ENCODE measurements around the gene ACADSB. TPM values are rescaled to one million over a fixed set of nuclear protein-coding genes. Genes with fewer than 3 reads are reported as not detected.

ACADSB gene
- total and polyA plus RNA-seq, 3 experiments from 2014 or later: 24.4 to 29.2 (median 27.3) TPM

DNA sequence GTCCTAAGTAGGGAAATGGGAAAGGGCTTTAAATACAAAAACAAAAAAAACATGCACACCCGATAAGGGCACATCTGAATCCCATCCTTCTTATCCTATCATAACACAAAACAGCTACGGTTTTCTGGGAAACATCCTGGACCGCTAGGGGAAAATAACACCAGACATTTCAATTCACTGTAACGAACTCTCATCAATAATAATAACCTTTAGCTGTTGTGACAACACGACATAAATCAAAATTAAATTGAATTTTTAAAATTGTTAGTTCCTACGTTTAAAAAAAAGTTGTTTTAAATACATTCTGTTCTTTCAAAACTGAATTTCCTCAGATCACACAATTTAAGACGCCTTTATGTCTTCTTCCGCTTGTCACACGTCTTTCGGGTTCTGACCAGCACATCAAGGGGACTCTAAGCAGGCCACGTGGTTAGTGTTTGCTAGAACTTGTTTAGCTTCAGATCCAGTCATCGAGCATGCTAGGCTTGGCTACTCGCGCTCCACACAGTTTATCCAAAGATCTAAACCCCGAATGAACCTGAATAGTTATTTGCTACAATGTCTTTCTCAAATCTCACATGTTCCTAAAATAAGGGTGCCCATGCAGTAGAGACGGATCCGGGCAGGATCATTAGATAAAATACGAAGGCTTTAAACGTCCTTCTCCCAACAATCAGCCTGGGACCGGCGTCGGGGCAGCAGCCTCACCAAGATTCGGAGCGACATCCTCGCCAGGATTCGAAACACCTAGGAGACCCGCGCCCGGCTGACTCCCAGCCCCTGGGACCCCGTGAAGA is 1.1 kb upstream of the ACADSB start:
- peak overlapping the region; percentile 96 for H3K27ac ChIP-seq (ENCODE audit: low read depth, low read length)
- peak overlapping the region; percentile 92 to 100 (median 99) for H3K27ac Mint-ChIP-seq
- no peaks in the 10 kb centered on the region for H3K9me3 ChIP-seq (ENCODE audit: low read length)
- H3K36me3 Mint-ChIP-seq: peaks cover 0 to 38% (median 8%) of the 10 kb centered on the region in 3 donors
- ChIA-PET CTCF (interaction anchor here (1.0 to 7.2 kb wide), 5 partner anchors 12 to 146 kb away, joined by 3 to 39 read pairs (median 4); partner anchors contain the start of genes BUB3 and PSTK), POLR2A (interaction anchor here (0.8 to 3.7 kb wide), 8 partner anchors 12 to 1454 kb away, joined by 3 to 29 read pairs (median 6); partner anchors contain the start of genes BUB3, C10orf88, FAM24B and LHPP)
- peak overlapping the region; percentile 92 for H3K4me3 ChIP-seq (ENCODE audit: low read length)
- no peaks in the 10 kb centered on the region for H3K36me3 ChIP-seq (ENCODE audit: insufficient read depth, low read length)
- no peaks in the 10 kb centered on the region for H3K27me3 ChIP-seq (ENCODE audit: insufficient read depth, low read length, poor library complexity, severe bottlenecking)
- no peaks in the 10 kb centered on the region for H3K27me3 Mint-ChIP-seq
- H3K9me3 Mint-ChIP-seq: no peaks in the 10 kb centered on the region
- peaks cover 56% of the 10 kb centered on the region for H3K4me1 ChIP-seq (ENCODE audit: insufficient read depth, low read length)
- H3K4me3 Mint-ChIP-seq: peak overlapping the region; percentile 95 to 100 (median 99)
- peaks cover 60 to 79% (median 74%) of the 10 kb centered on the region in 3 donors for H3K4me1 Mint-ChIP-seq
- DNase-seq: peak; percentile 18 to 68 (median 52)

DNA sequence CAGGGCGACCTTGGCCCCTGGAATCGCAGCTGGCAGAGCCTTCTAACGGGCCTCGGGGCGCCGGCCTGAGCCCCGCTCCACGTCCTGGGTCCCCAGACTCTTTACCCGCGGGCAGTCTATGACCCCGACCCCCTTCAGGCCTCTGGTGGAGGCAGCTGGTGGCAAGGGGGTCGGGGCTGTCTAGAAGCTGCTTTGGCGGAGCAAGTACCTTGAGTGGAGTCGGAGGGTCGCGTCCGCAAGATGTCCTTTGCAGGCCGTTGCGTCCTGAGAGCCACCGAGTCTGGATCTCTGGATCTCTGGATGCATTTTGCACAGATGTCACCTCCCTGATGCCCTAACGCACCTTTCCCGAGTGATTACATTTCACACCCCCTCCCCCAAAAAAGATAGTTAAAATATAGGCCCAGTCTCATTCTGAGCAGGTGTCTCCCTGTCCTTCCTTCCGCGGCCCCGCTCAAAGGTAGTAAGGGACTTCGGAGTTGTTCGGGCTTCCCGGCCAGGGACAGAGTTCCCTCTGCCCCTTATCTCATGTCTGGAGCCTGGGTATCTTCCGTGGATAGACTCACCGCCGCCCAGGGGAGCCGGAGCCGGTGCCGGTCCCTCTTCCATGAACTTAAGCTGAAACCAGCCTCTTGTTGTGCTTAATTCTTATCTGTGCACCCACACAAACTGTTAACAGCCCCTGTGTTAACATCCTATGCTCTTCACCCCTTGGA is 457 bp downstream of the ACADSB start:
- Mint-ChIP-seq H3K27me3 (no peaks in the 10 kb centered on the region), H3K36me3 (peaks cover 0 to 35% (median 13%) of the 10 kb centered on the region in 3 donors), H3K9me3 (no peaks in the 10 kb centered on the region), H3K27ac (peak overlapping the region; percentile 92 to 100 (median 99)), H3K4me3 (peak overlapping the region; percentile 95 to 100 (median 99)), H3K4me1 (peaks cover 52 to 68% (median 61%) of the 10 kb centered on the region in 3 donors)
- POLR2A ChIA-PET: interaction anchor here (1.6 to 3.7 kb wide), 4 partner anchors 24 to 145 kb away, joined by 5 to 29 read pairs (median 12); partner anchors contain the start of genes BUB3, C10orf88 and PSTK
- CTCF ChIA-PET: interaction anchor here (1.4 to 7.2 kb wide), 3 partner anchors 26 to 55 kb away, joined by 4 to 39 read pairs (median 8); partner anchors contain the start of genes C10orf88 and PSTK
- peak in 3 of 5 donors; percentile 6 to 52 (median 25) for DNase-seq
- peak overlapping the region; percentile 72 for H3K27ac ChIP-seq (ENCODE audit: low read depth, low read length)
- H3K36me3 ChIP-seq (ENCODE audit: insufficient read depth, low read length): no peaks in the 10 kb centered on the region
- H3K27me3 ChIP-seq (ENCODE audit: insufficient read depth, low read length, poor library complexity, severe bottlenecking): no peaks in the 10 kb centered on the region
- no peaks in the 10 kb centered on the region for H3K9me3 ChIP-seq (ENCODE audit: low read length)
- H3K4me3 ChIP-seq (ENCODE audit: low read length): peak overlapping the region; percentile 92
- peaks cover 50% of the 10 kb centered on the region for H3K4me1 ChIP-seq (ENCODE audit: insufficient read depth, low read length)

DNA sequence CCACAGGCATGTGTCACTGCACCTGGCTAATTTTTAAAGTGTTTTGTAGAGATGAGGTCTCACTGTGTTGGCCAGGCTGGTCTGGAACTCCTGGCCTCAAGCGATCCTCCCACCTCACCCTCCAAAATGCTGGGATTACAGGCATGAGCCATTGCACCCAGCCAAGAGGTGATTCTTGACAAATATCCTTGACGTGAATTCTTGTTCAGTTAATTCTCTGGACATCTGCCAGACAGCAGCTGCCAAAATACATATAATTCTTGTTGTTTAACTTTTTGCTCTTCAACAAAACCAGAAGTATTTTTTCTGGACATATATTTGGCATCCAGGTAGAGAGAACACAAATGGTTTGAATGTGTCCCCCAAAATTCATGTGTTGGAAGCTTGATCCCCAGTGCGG is 3.2 kb downstream of the ACADSB start:
- Mint-ChIP-seq H3K4me3 (no peak overlapping the region), H3K27ac (no peak overlapping the region), H3K4me1 (peaks cover 33 to 44% (median 42%) of the 10 kb centered on the region in 3 donors), H3K9me3 (no peaks in the 10 kb centered on the region), H3K27me3 (no peaks in the 10 kb centered on the region), H3K36me3 (peaks cover 0 to 31% (median 17%) of the 10 kb centered on the region in 3 donors)
- H3K4me1 ChIP-seq (ENCODE audit: insufficient read depth, low read length): peaks cover 27% of the 10 kb centered on the region
- H3K27ac ChIP-seq (ENCODE audit: low read depth, low read length): no peak overlapping the region
- POLR2A ChIA-PET: no interaction called here
- no peaks in the 10 kb centered on the region for H3K9me3 ChIP-seq (ENCODE audit: low read length)
- no peaks in the 10 kb centered on the region for H3K27me3 ChIP-seq (ENCODE audit: insufficient read depth, low read length, poor library complexity, severe bottlenecking)
- no peak overlapping the region for H3K4me3 ChIP-seq (ENCODE audit: low read length)
- H3K36me3 ChIP-seq (ENCODE audit: insufficient read depth, low read length): no peaks in the 10 kb centered on the region
- DNase-seq: no peak
- CTCF ChIA-PET: interaction anchor here (7.2 kb wide), 1 partner anchor 32 kb away, joined by 39 read pairs; the partner anchor contains the start of gene PSTK

DNA sequence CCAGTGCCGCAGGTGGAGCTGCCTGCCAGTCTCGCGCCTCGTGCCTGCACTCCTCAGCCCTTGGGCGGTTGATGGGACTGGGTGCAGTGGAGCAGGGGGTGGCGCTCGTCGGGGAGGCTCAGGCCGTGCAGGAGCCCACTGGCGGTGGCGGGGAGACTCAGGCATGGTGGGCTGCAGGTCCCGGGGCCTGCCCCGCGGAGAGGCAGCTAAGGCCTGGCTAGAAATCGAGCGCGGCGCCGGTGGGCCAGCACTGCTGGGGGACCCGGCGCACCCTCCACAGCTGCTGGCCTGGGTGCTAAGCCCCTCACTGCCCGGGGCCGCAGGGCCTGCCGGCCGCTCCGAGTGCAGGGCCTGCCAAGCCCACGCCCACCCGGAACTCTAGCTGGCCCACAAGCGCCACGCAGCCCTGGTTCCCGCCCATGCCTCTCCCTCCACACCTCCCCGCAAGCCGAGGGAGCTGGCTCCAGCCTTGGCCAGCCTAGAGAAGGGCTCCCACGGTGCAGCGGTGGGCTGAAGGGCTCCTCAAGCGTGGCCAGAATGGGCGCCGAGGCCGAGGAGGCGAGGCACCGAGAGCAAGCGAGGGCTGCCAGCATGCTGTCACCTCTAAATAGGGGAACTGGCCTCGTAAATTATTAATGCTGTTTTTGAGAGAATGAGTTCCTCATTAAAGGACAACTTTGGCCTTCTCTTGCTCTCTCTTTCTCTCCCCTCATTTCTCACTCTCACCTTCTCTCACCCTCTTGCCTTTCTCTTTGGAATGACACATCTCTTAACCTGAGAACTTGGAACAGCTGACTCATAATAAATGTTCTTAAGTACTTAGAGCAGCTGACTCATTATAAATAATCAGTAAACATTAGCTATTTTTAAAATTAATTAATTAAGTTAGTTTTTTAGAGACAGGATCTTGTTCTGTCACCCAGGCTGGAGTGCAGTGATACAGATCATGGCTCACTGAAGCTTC is 4.9 kb downstream of the ACADSB start:
- peaks cover 5 to 22% (median 21%) of the 10 kb centered on the region in 3 donors for H3K36me3 Mint-ChIP-seq
- no peak for DNase-seq
- H3K4me3 Mint-ChIP-seq: peak overlapping the region in 1 of 7 donors; percentile 61
- no peak overlapping the region for H3K27ac ChIP-seq (ENCODE audit: low read depth, low read length)
- ChIA-PET POLR2A (no interaction called here), CTCF (interaction anchor here (7.2 kb wide), 1 partner anchor 34 kb away, joined by 39 read pairs; the partner anchor contains the start of gene PSTK)
- no peaks in the 10 kb centered on the region for H3K36me3 ChIP-seq (ENCODE audit: insufficient read depth, low read length)
- peaks cover 16% of the 10 kb centered on the region for H3K4me1 ChIP-seq (ENCODE audit: insufficient read depth, low read length)
- no peaks in the 10 kb centered on the region for H3K9me3 Mint-ChIP-seq
- no peaks in the 10 kb centered on the region for H3K27me3 ChIP-seq (ENCODE audit: insufficient read depth, low read length, poor library complexity, severe bottlenecking)
- H3K27ac Mint-ChIP-seq: no peak overlapping the region
- peaks cover 23 to 31% (median 27%) of the 10 kb centered on the region in 3 donors for H3K4me1 Mint-ChIP-seq
- H3K4me3 ChIP-seq (ENCODE audit: low read length): no peak overlapping the region
- no peaks in the 10 kb centered on the region for H3K27me3 Mint-ChIP-seq
- H3K9me3 ChIP-seq (ENCODE audit: low read length): no peaks in the 10 kb centered on the region

DNA sequence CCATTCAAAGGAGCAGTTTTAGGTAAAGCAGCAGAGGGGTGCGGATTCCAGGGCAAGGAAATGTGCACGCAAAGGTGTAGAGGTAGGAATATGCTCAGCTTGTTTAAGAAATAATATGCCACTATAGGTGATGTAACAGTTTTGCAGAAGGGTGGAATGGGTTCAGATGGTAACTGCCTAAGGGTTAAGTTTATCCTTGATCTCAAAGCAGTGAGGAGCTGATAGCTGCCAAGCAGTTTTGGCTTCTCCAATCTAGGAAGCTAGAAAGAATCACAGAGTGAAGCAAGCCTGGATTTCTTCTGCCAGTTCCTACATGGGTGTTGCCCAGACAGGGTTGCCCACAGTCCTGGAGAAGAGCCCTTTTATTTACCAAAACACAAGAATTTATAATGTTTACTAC is 6.0 kb downstream of the ACADSB start:
- Histone ChIP-seq H3K4me1 (ENCODE audit: insufficient read depth, low read length) (peaks cover 9% of the 10 kb centered on the region), H3K9me3 (ENCODE audit: low read length) (no peaks in the 10 kb centered on the region), H3K27me3 (ENCODE audit: insufficient read depth, low read length, poor library complexity, severe bottlenecking) (no peaks in the 10 kb centered on the region), H3K4me3 (ENCODE audit: low read length) (no peak overlapping the region), H3K27ac (ENCODE audit: low read depth, low read length) (no peak overlapping the region), H3K36me3 (ENCODE audit: insufficient read depth, low read length) (no peaks in the 10 kb centered on the region)
- DNase-seq: no peak
- H3K27ac Mint-ChIP-seq: no peak overlapping the region
- H3K9me3 Mint-ChIP-seq: no peaks in the 10 kb centered on the region
- ChIA-PET POLR2A (no interaction called here), CTCF (no interaction called here)
- peaks cover 5 to 21% (median 17%) of the 10 kb centered on the region in 3 donors for H3K36me3 Mint-ChIP-seq
- no peak overlapping the region for H3K4me3 Mint-ChIP-seq
- H3K27me3 Mint-ChIP-seq: no peaks in the 10 kb centered on the region
- peaks cover 17 to 23% (median 20%) of the 10 kb centered on the region in 3 donors for H3K4me1 Mint-ChIP-seq

DNA sequence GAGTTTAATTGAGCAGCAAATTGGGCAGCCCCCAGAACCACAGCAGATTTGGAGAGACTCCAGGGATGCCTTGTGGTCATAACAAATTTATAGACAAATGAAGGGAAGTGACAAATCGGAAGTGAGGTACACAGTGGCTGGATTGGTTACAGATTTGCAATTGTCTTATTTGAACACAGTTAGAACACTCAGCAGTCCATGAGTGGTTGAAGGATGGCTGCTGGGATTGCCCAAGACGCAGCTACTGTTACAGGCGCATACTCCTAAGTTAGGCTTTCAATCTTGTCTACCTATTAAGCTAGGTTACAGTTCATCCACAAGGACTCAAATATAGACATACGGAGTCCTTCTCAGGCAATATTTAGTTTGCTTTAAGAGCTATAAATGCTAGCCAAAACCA is 7.4 kb downstream of the ACADSB start:
- H3K9me3 Mint-ChIP-seq: no peaks in the 10 kb centered on the region
- ChIA-PET CTCF (no interaction called here), POLR2A (no interaction called here)
- H3K27me3 Mint-ChIP-seq: no peaks in the 10 kb centered on the region
- no peaks in the 10 kb centered on the region for H3K9me3 ChIP-seq (ENCODE audit: low read length)
- H3K4me3 Mint-ChIP-seq: no peak overlapping the region
- H3K27ac Mint-ChIP-seq: no peak overlapping the region
- no peaks in the 10 kb centered on the region for H3K36me3 ChIP-seq (ENCODE audit: insufficient read depth, low read length)
- no peaks in the 10 kb centered on the region for H3K27me3 ChIP-seq (ENCODE audit: insufficient read depth, low read length, poor library complexity, severe bottlenecking)
- no peak overlapping the region for H3K4me3 ChIP-seq (ENCODE audit: low read length)
- peaks cover 4 to 8% (median 5%) of the 10 kb centered on the region in 3 donors for H3K4me1 Mint-ChIP-seq
- H3K4me1 ChIP-seq (ENCODE audit: insufficient read depth, low read length): no peaks in the 10 kb centered on the region
- DNase-seq: no peak
- H3K36me3 Mint-ChIP-seq: peaks cover 5 to 21% (median 17%) of the 10 kb centered on the region in 3 donors
- no peak overlapping the region for H3K27ac ChIP-seq (ENCODE audit: low read depth, low read length)

DNA sequence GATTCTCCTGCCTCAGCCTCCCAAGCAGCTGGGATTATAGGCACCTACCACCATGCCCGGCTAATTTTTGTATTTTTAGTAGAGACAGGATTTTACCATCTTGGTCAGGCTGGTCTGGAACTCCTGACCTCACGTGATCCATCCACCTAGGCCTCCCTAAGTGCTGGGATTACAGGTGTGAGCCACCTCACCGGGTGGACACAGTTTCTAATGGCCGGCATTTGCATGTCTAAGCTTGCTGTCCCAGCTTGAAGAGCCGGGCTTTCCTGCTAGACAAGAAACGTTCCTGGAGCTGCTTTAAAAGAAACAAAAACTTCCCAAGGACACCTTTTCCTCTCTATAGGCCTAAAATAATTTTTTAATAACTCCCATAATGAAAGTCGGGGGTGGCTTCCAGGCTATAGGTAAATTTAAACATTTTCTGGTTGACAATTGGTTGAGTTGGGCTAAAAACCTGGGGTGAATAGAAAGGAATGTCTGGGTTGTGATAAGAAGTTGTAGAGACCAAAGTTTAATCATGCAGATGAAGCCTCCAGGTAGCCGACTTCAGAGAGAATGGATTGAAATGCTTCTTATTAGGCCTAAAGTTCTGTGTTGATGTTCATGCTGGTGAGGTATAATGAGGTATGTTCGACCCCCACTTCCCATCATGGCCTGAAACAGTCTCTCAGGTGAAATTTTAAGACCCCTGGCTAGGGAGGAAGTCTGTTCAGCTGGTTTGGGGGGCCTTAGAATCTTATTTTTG is 8.8 kb downstream of the ACADSB start:
- POLR2A ChIA-PET: no interaction called here
- CTCF ChIA-PET: no interaction called here
- no peak overlapping the region for H3K4me3 Mint-ChIP-seq

More for the DNA sequence above, 8.8 kb downstream of the ACADSB start:
- H3K9me3 Mint-ChIP-seq: no peaks in the 10 kb centered on the region
- H3K27ac ChIP-seq (ENCODE audit: low read depth, low read length): no peak overlapping the region
- peaks cover 3 to 10% (median 4%) of the 10 kb centered on the region in 3 donors for H3K4me1 Mint-ChIP-seq
- no peaks in the 10 kb centered on the region for H3K27me3 Mint-ChIP-seq
- no peaks in the 10 kb centered on the region for H3K36me3 ChIP-seq (ENCODE audit: insufficient read depth, low read length)
- H3K4me1 ChIP-seq (ENCODE audit: insufficient read depth, low read length): no peaks in the 10 kb centered on the region
- H3K27me3 ChIP-seq (ENCODE audit: insufficient read depth, low read length, poor library complexity, severe bottlenecking): no peaks in the 10 kb centered on the region
- DNase-seq: no peak
- H3K27ac Mint-ChIP-seq: no peak overlapping the region
- no peak overlapping the region for H3K4me3 ChIP-seq (ENCODE audit: low read length)
- H3K36me3 Mint-ChIP-seq: peaks cover 5 to 16% (median 12%) of the 10 kb centered on the region in 3 donors
- H3K9me3 ChIP-seq (ENCODE audit: low read length): no peaks in the 10 kb centered on the region

Data from CD8-positive, alpha-beta memory T cell (primary cell).